Activated naive CD4-positive, alpha-beta T cell treated with anti-CD3 and anti-CD28 coated beads, Interleukin-2, amount 50 U/mL, for 24 hours (primary cell): ENCODE data around the gene SMG6.
A peak's percentile ranks its signal among the peaks of the same experiment; 100 is the strongest.
"Not testable (repeated sequence)": the region's sequence is repeated elsewhere in the genome, so short reads cannot be mapped to it uniquely, and the experiment has no call there.

Experiments
- H3K27ac Mint-ChIP-seq: one replicate; pipeline ENCODE4 v1.8.0; 2021; ENCODE audit warnings: mild to moderate bottlenecking, mixed read lengths
- H3K27me3 Mint-ChIP-seq: one replicate; pipeline ENCODE4 v1.8.0; 2021; ENCODE audit warnings: mixed read lengths
- H3K36me3 Mint-ChIP-seq: one replicate; pipeline ENCODE4 v1.8.0; 2021; ENCODE audit warnings: mixed read lengths
- H3K4me1 Mint-ChIP-seq: one replicate; pipeline ENCODE4 v1.8.0; 2021; ENCODE audit warnings: mixed read lengths
- H3K4me3 Mint-ChIP-seq: one replicate; pipeline ENCODE4 v1.8.0; 2021; ENCODE audit warnings: mild to moderate bottlenecking, mixed read lengths
- H3K9me3 Mint-ChIP-seq: one replicate; pipeline ENCODE4 v1.8.0; 2021; ENCODE audit warnings: mixed read lengths

SMG6 gene

GRCh38 chr17:2025220-2025621 is 278.4 kb downstream of the SMG6 start, which contains the start of gene RTN4RL1:
Gene RTN4RL1, minus strand, starts transcription at chr17:2025334. Its CDS starts 469 bp downstream, at chr17:2024865.
- Mint-ChIP-seq H3K36me3 (no peaks in the 10 kb centered on the region), H3K27me3 (peaks cover 13% of the 10 kb centered on the region), H3K27ac (no peak within 1 kb of the TSS), H3K4me3 (peak within 1 kb of the TSS; percentile 83), H3K9me3 (no peaks in the 10 kb centered on the region), H3K4me1 (peaks cover 10% of the 10 kb centered on the region)

- H3K9me3 Mint-ChIP-seq = no peaks in the 10 kb centered on the region
- no peak overlapping the region for H3K27ac Mint-ChIP-seq
- H3K27me3 Mint-ChIP-seq = peaks cover 13% of the 10 kb centered on the region
- peaks cover 10% of the 10 kb centered on the region for H3K4me1 Mint-ChIP-seq
- H3K36me3 Mint-ChIP-seq = no peaks in the 10 kb centered on the region
- peak overlapping the region; percentile 68 for H3K4me3 Mint-ChIP-seq
Measured at GRCh38 chr17:2024572-2025219, 278.9 kb downstream of the SMG6 start.

- peaks cover 17% of the 10 kb centered on the region for H3K27me3 Mint-ChIP-seq
- peak overlapping the region; percentile 83 for H3K4me3 Mint-ChIP-seq
- H3K4me1 Mint-ChIP-seq = peaks cover 10% of the 10 kb centered on the region
- no peaks in the 10 kb centered on the region for H3K36me3 Mint-ChIP-seq
- H3K27ac Mint-ChIP-seq = no peak overlapping the region
- no peaks in the 10 kb centered on the region for H3K9me3 Mint-ChIP-seq
Measured at GRCh38 chr17:2023692-2024571, 279.7 kb downstream of the SMG6 start.

GRCh38 chr17:2023256-2023655 is 280.3 kb downstream of the SMG6 start:
- Mint-ChIP-seq H3K36me3 (no peaks in the 10 kb centered on the region), H3K4me1 (peaks cover 10% of the 10 kb centered on the region), H3K27ac (no peak overlapping the region), H3K27me3 (peaks cover 17% of the 10 kb centered on the region), H3K9me3 (no peaks in the 10 kb centered on the region), H3K4me3 (peak overlapping the region; percentile 54)

GRCh38 chr17:2022647-2023240 is 280.8 kb downstream of the SMG6 start:
- peak overlapping the region; percentile 54 for H3K4me3 Mint-ChIP-seq
- no peak overlapping the region for H3K27ac Mint-ChIP-seq
- peaks cover 17% of the 10 kb centered on the region for H3K27me3 Mint-ChIP-seq
- H3K9me3 Mint-ChIP-seq = no peaks in the 10 kb centered on the region
- H3K36me3 Mint-ChIP-seq = no peaks in the 10 kb centered on the region
- peaks cover 10% of the 10 kb centered on the region for H3K4me1 Mint-ChIP-seq

- Mint-ChIP-seq H3K9me3 (no peaks in the 10 kb centered on the region), H3K27me3 (peaks cover 8% of the 10 kb centered on the region), H3K4me1 (peaks cover 5% of the 10 kb centered on the region), H3K36me3 (no peaks in the 10 kb centered on the region), H3K4me3 (no peak overlapping the region), H3K27ac (no peak overlapping the region)
Measured at GRCh38 chr17:2020721-2021120, 282.9 kb downstream of the SMG6 start.

- Mint-ChIP-seq H3K9me3 (no peaks in the 10 kb centered on the region), H3K27me3 (peaks cover 5% of the 10 kb centered on the region), H3K27ac (no peak overlapping the region), H3K36me3 (no peaks in the 10 kb centered on the region), H3K4me3 (no peak overlapping the region), H3K4me1 (peaks cover 4% of the 10 kb centered on the region)
Measured at GRCh38 chr17:2019723-2020122, 283.9 kb downstream of the SMG6 start.

GRCh38 chr17:2018716-2019510 is 284.7 kb downstream of the SMG6 start:
- Mint-ChIP-seq H3K9me3 (no peaks in the 10 kb centered on the region), H3K4me3 (no peak overlapping the region), H3K27ac (no peak overlapping the region), H3K27me3 (peaks cover 4% of the 10 kb centered on the region), H3K36me3 (no peaks in the 10 kb centered on the region), H3K4me1 (peaks cover 4% of the 10 kb centered on the region)

GRCh38 chr17:2017274-2017941 is 286.2 kb downstream of the SMG6 start:
- H3K4me3 Mint-ChIP-seq = no peak overlapping the region

GRCh38 chr17:2016494-2016893 is 287.1 kb downstream of the SMG6 start:
- Mint-ChIP-seq H3K27ac (no peak overlapping the region), H3K36me3 (peaks cover 2% of the 10 kb centered on the region), H3K4me1 (peaks cover 4% of the 10 kb centered on the region), H3K27me3 (peaks cover 6% of the 10 kb centered on the region), H3K4me3 (no peak overlapping the region), H3K9me3 (no peaks in the 10 kb centered on the region)

More at GRCh38 chr17:2017274-2017941, 286.2 kb downstream of the SMG6 start:
- Mint-ChIP-seq H3K27ac (no peak overlapping the region), H3K9me3 (no peaks in the 10 kb centered on the region), H3K36me3 (peaks cover under 1% of the 10 kb centered on the region), H3K27me3 (peaks cover 5% of the 10 kb centered on the region), H3K4me1 (peaks cover 2% of the 10 kb centered on the region)

- H3K4me3 Mint-ChIP-seq = no peak overlapping the region
- peak overlapping the region; percentile 41 for H3K27ac Mint-ChIP-seq
- H3K9me3 Mint-ChIP-seq = no peaks in the 10 kb centered on the region
- H3K27me3 Mint-ChIP-seq = peaks cover 6% of the 10 kb centered on the region
- peaks cover 4% of the 10 kb centered on the region for H3K4me1 Mint-ChIP-seq
- H3K36me3 Mint-ChIP-seq = peaks cover 2% of the 10 kb centered on the region
Measured at GRCh38 chr17:2015314-2015713, 288.3 kb downstream of the SMG6 start.

GRCh38 chr17:2013994-2014317 is 289.6 kb downstream of the SMG6 start:
- H3K4me1 Mint-ChIP-seq = peaks cover 4% of the 10 kb centered on the region
- no peak overlapping the region for H3K4me3 Mint-ChIP-seq
- peaks cover 2% of the 10 kb centered on the region for H3K27me3 Mint-ChIP-seq
- no peak overlapping the region for H3K27ac Mint-ChIP-seq
- H3K36me3 Mint-ChIP-seq = peaks cover 2% of the 10 kb centered on the region
- H3K9me3 Mint-ChIP-seq = no peaks in the 10 kb centered on the region

GRCh38 chr17:2013220-2013993 is 290.2 kb downstream of the SMG6 start:
- not testable (repeated sequence) for H3K27me3 Mint-ChIP-seq, H3K4me1 Mint-ChIP-seq, H3K4me3 Mint-ChIP-seq, H3K27ac Mint-ChIP-seq, H3K36me3 Mint-ChIP-seq, H3K9me3 Mint-ChIP-seq

GRCh38 chr17:2012499-2012898 is 291.1 kb downstream of the SMG6 start:
- peaks cover 2% of the 10 kb centered on the region for H3K36me3 Mint-ChIP-seq
- H3K4me3 Mint-ChIP-seq = no peak overlapping the region
- H3K9me3 Mint-ChIP-seq = no peaks in the 10 kb centered on the region
- no peak overlapping the region for H3K27ac Mint-ChIP-seq
- H3K4me1 Mint-ChIP-seq = peaks cover 4% of the 10 kb centered on the region
- peaks cover 2% of the 10 kb centered on the region for H3K27me3 Mint-ChIP-seq
